Measurements from ENCODE around the gene DAZAP1. TPM values are rescaled to one million over a fixed set of nuclear protein-coding genes. Genes with fewer than 3 reads are reported as not detected.

DAZAP1 gene
- polyA plus RNA-seq, 3 donors from 2014 or later: 4.3 to 10.3 (median 8.0) TPM

DNA sequence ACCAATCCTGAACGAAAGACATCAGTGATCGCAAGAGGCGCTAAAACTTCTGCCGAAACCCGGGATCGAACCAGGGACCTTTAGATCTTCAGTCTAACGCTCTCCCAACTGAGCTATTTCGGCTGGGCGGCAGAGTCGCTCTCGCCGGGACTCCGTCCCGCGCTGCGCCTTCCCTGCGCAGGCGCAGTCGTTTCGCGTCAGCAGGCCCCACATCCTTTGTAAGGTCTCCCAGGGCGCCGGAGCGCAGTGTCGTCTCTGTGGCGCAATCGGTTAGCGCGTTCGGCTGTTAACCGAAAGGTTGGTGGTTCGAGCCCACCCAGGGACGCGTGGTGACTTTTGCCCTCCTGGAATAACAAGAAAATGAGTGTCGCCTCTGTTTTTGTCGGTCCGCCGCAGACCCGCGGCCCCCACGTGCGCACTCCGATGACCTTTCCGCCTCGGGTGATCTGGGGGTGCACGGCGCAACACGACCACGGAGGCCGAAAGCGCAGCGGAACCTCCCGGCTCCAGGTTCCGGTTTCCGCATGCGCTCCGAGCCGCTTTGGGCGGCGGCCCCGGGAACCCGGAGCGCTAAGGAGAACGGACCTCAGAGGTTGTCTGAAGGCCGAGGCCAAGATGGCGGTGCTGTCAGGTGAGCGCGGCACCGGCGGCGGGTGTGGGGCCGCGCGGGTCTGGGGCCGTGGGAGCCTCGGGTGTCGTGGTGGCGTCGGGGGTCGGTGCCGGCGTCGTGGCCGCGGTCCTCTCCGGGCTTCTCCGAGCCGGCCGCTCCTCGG, 23.9 kb upstream of the DAZAP1 start, which contains the start of gene NDUFS7:
NDUFS7 (plus strand) TSS at position 596 of the 773 bp plus-strand sequence; CDS start at position 616, 20 bp downstream.
- Mint-ChIP-seq H3K27me3 (ENCODE audit: low read depth in 3 of 3) (peaks cover 12 to 20% (median 18%) of the 10 kb centered on the region in 3 donors), H3K27ac (peak within 1 kb of the TSS; percentile 92 to 100 (median 97)), H3K9me3 (peaks cover 0 to 5% (median 4%) of the 10 kb centered on the region in 6 donors), H3K4me1 (peaks cover 24% of the 10 kb centered on the region in 2 donors), H3K36me3 (peaks cover 0 to 2% (median 0%) of the 10 kb centered on the region in 3 donors), H3K4me3 (peak within 1 kb of the TSS; percentile 93 to 98 (median 95))
- DNase-seq: peak; percentile 94 to 95 (median 94)

DNA sequence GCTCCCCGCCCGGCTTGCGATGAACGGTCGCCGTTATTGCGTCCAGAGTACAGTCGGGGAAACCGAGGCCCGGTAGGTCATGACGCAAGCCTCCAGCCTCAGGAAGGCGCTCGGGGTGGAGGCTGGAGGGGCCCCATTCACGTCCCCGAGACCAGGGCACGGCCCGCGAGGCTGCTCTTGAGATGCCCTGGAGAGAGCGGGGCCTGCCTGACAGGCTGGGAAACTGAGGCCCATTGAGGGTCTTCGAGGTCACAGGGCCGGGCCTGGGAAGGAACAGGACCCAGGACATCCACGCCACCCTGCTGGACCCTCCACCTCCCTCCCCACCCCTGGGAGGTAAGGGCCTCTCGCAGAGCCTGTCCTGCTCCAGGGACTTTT, 23.3 kb upstream of the DAZAP1 start:
- H3K4me3 Mint-ChIP-seq: peak overlapping the region; percentile 78 to 98 (median 95)
- H3K36me3 Mint-ChIP-seq: peaks cover 0 to 6% (median 3%) of the 10 kb centered on the region in 3 donors
- peak overlapping the region in 5 of 6 donors; percentile 71 to 99 (median 81) for H3K27ac Mint-ChIP-seq
- peaks cover 0 to 5% (median 4%) of the 10 kb centered on the region in 6 donors for H3K9me3 Mint-ChIP-seq
- peaks cover 24 to 27% of the 10 kb centered on the region in 2 donors for H3K4me1 Mint-ChIP-seq
- no peak for DNase-seq
- peaks cover 12 to 20% (median 19%) of the 10 kb centered on the region in 3 donors for H3K27me3 Mint-ChIP-seq (ENCODE audit: low read depth in 3 of 3)

DNA sequence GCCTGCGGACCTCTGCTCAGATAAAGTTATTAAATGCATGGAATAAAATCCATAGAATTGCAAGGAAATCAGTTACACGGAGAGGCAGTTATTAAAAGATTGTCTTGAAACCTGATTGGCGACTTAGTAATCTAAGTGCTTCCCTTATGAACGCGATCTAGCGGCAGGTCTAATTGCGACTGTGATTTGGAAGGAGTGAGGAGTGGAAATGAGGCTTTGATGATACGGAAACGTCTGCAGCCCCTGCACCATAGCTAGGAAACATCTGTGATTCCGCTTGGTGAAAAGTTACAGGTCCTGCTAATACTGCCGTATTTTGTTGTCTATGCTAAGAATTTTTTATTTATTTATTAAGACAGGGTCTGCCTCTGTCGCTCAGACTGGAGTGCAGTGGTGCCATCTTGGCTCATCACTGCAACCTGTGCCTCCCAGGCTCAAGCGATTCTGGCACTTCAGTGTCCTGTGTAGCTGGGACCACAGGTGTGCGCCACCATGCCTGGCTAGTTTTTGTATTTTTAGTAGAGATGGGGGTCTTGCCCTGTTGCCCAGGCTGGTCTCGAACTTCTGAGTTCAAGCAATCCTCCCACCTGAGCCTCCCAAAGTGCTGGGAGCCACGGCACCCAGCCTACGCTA, 22.8 kb upstream of the DAZAP1 start:
- Mint-ChIP-seq H3K27ac (peak overlapping the region; percentile 71 to 88 (median 78)), H3K36me3 (peaks cover 0 to 11% (median 8%) of the 10 kb centered on the region in 3 donors), H3K4me3 (peak overlapping the region; percentile 78 to 98 (median 95)), H3K9me3 (peaks cover 0 to 5% (median 4%) of the 10 kb centered on the region in 6 donors), H3K27me3 (ENCODE audit: low read depth in 3 of 3) (peaks cover 12 to 20% (median 19%) of the 10 kb centered on the region in 3 donors), H3K4me1 (peaks cover 24 to 28% of the 10 kb centered on the region in 2 donors)
- no peak for DNase-seq

DNA sequence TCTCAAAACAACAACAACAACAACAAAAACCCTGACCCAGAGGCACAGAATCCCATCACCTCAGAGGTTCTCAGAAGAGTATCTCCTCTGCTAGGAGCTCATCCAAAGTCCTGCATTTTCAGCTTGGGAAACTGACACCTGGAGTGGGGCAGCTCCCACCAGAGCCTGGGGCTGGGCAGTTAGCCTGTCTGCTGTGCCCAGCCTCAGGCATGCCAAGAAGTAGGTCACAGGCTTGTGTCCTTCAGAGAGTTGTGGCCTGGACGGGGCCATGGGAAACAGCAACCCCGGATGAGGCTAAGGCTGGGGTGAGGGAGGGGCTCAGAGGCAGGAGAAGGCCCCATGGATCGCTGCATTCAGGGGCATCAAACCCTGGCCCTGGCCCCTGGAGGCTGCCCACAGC, 21.6 kb upstream of the DAZAP1 start:
- peaks cover 0 to 15% (median 8%) of the 10 kb centered on the region in 3 donors for H3K36me3 Mint-ChIP-seq
- peaks cover 24 to 28% of the 10 kb centered on the region in 2 donors for H3K4me1 Mint-ChIP-seq
- no peak overlapping the region for H3K27ac Mint-ChIP-seq
- DNase-seq: no peak
- H3K27me3 Mint-ChIP-seq (ENCODE audit: low read depth in 3 of 3): peaks cover 12 to 19% (median 16%) of the 10 kb centered on the region in 3 donors
- peak overlapping the region in 1 of 5 donors; percentile 33 for H3K4me3 Mint-ChIP-seq
- peaks cover 0 to 5% (median 4%) of the 10 kb centered on the region in 6 donors for H3K9me3 Mint-ChIP-seq

DNA sequence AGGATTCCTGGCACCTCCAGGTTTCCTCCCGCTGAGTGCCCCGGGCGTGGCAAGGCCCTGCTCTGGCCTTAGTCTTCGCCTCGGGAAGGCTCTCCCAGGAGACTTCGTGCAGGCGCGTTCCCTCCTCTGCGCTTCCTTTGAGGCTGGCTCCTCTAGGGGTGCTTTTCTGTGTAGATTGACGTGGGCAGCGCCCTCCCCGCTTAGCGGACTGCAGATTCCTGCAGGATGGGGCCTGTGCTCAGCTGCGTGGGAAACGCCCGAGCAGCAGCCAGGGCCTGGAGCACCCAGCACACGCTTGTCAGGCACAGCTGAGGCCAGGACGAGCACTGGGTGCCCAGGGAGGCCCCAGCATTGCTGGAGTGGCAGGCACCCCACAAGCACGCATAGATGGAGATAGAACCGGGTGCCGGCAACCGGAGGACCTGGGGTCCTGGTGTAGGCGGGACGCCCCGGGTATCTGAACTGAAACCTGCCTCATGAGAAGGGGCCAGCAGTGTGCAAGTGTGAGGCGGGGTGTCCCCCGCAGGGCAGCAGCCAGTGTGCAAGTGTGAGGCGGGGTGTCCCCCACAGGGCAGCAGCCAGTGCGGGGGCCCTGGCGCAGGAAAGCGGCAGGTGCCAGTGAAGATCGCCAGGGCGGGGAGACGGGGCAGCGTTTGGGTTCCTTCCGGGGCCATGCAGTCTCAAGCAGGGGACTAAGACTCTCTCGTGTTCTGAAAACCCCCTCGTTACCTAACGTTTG, 20.3 kb upstream of the DAZAP1 start:
- Mint-ChIP-seq H3K9me3 (peaks cover 0 to 5% (median 4%) of the 10 kb centered on the region in 6 donors), H3K4me1 (peaks cover 24 to 28% of the 10 kb centered on the region in 2 donors), H3K27ac (no peak overlapping the region), H3K27me3 (ENCODE audit: low read depth in 3 of 3) (peaks cover 12 to 17% (median 16%) of the 10 kb centered on the region in 3 donors), H3K4me3 (no peak overlapping the region), H3K36me3 (peaks cover 0 to 20% (median 9%) of the 10 kb centered on the region in 3 donors)
- no peak for DNase-seq

GRCh38 chr19:1387684-1388636, 19.4 kb upstream of the DAZAP1 start:
- no peak for DNase-seq
- H3K9me3 Mint-ChIP-seq: peaks cover 0 to 5% (median 4%) of the 10 kb centered on the region in 6 donors
- peaks cover 9 to 13% (median 12%) of the 10 kb centered on the region in 3 donors for H3K27me3 Mint-ChIP-seq (ENCODE audit: low read depth in 3 of 3)
- H3K4me3 Mint-ChIP-seq: no peak overlapping the region
- H3K4me1 Mint-ChIP-seq: peaks cover 21 to 26% of the 10 kb centered on the region in 2 donors
- H3K36me3 Mint-ChIP-seq: peaks cover 0 to 23% (median 13%) of the 10 kb centered on the region in 3 donors
- no peak overlapping the region for H3K27ac Mint-ChIP-seq

- no peak for DNase-seq
- peaks cover 5 to 6% (median 5%) of the 10 kb centered on the region in 3 donors for H3K27me3 Mint-ChIP-seq (ENCODE audit: low read depth in 3 of 3)
- no peak overlapping the region for H3K27ac Mint-ChIP-seq
- H3K9me3 Mint-ChIP-seq: peaks cover 0 to under 1% (median 0%) of the 10 kb centered on the region in 6 donors
- peaks cover 0 to 21% (median 13%) of the 10 kb centered on the region in 3 donors for H3K36me3 Mint-ChIP-seq
- no peak overlapping the region for H3K4me3 Mint-ChIP-seq
- H3K4me1 Mint-ChIP-seq: peaks cover 14 to 19% of the 10 kb centered on the region in 2 donors
These were observed 18.8 kb upstream of the DAZAP1 start for GRCh38 chr19:1388637-1389026.

- Mint-ChIP-seq H3K27me3 (ENCODE audit: low read depth in 3 of 3) (peaks cover 3 to 5% (median 3%) of the 10 kb centered on the region in 3 donors), H3K4me3 (no peak overlapping the region), H3K36me3 (peaks cover 0 to 21% (median 13%) of the 10 kb centered on the region in 3 donors), H3K27ac (no peak overlapping the region), H3K4me1 (peaks cover 11 to 15% of the 10 kb centered on the region in 2 donors), H3K9me3 (no peaks in the 10 kb centered on the region)
- no peak for DNase-seq
These were observed 18.1 kb upstream of the DAZAP1 start for GRCh38 chr19:1389033-1389940.

DNA sequence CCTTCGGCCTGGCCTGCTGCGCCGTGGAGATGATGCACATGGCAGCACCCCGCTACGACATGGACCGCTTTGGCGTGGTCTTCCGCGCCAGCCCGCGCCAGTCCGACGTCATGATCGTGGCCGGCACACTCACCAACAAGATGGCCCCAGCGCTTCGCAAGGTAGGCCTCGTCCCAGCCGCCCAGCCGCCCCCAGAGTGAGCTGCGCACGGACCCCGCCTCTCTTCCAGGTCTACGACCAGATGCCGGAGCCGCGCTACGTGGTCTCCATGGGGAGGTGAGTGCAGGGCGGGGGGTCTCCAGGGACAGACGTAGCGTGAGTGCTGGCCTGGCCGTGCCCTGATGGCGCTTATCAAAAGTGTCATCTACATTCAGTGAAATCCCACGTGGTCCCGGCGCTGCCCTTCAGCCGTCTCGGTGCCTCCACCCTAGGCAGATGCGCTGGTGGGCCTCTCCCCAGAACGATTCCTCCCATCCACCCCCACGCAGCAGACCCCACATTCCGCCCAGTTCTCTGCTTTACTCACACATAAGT, 16.4 kb upstream of the DAZAP1 start:
- Mint-ChIP-seq H3K9me3 (no peaks in the 10 kb centered on the region), H3K36me3 (peaks cover 0 to 21% (median 13%) of the 10 kb centered on the region in 3 donors), H3K27me3 (ENCODE audit: low read depth in 3 of 3) (peaks cover 0 to 3% (median 2%) of the 10 kb centered on the region in 3 donors), H3K4me3 (no peak overlapping the region), H3K4me1 (peaks cover 6% of the 10 kb centered on the region in 2 donors), H3K27ac (no peak overlapping the region)
- DNase-seq: no peak

DNA sequence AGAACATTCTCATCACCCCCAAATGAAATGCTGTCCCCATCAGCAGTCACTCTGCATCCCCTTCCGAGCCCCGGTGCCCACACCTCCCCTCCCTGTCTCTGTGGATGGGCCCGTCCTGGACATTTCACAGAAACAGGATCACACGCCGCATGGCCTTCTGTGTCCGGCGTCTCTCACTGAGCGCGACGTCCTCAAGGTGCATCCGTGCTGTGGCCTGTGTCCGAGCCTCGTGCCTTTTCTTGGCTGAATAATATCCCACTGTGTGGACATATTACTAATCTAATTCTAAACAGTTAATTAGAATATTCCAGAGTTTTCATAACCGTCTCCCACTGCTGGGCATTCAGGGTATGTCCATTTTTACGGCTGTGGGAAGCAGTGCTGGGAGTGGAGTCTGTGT, 15.0 kb upstream of the DAZAP1 start:
- no peak for DNase-seq
- H3K4me1 Mint-ChIP-seq: peaks cover 0 to 4% of the 10 kb centered on the region in 2 donors
- H3K36me3 Mint-ChIP-seq: peaks cover 0 to 21% (median 13%) of the 10 kb centered on the region in 3 donors
- H3K4me3 Mint-ChIP-seq: no peak overlapping the region
- peaks cover 0 to 3% (median 2%) of the 10 kb centered on the region in 3 donors for H3K27me3 Mint-ChIP-seq (ENCODE audit: low read depth in 3 of 3)
- H3K9me3 Mint-ChIP-seq: no peaks in the 10 kb centered on the region
- H3K27ac Mint-ChIP-seq: peak overlapping the region in 1 of 6 donors; percentile 34

- Mint-ChIP-seq H3K9me3 (no peaks in the 10 kb centered on the region), H3K4me3 (no peak overlapping the region), H3K27me3 (ENCODE audit: low read depth in 3 of 3) (peaks cover 0 to 3% (median 2%) of the 10 kb centered on the region in 3 donors), H3K4me1 (peaks cover 0 to 4% of the 10 kb centered on the region in 2 donors), H3K36me3 (peaks cover 0 to 21% (median 13%) of the 10 kb centered on the region in 3 donors), H3K27ac (no peak overlapping the region)
- DNase-seq: no peak
These were observed 14.4 kb upstream of the DAZAP1 start for GRCh38 chr19:1392939-1393530.

All from immature natural killer cell (primary cell).